Activated T-helper 1 cell treated with anti-CD3 and anti-CD28 coated beads, Interleukin-12 subunit alpha, Interleukin-12 subunit beta, Interleukin-2, Interleukin-4 antibody, amounts not matched to agents 30 ng/mL and 10 ng/mL and 1 ng/mL, durations not matched to agents 14 hours and 24 hours and 36 hours (primary cell): ENCODE measurements around the gene RSRP1. TPM values are rescaled to one million over a fixed set of nuclear protein-coding genes. Genes with fewer than 3 reads are reported as not detected.

Source experiments
- DNase-seq: peaks from one replicate; pipeline ENCODE4 v3.0.0; 2021; ENCODE audit warnings: low spot score
- H3K27ac Mint-ChIP-seq: one replicate; pipeline ENCODE4 v1.8.0; 2021; ENCODE audit warnings: mild to moderate bottlenecking, mixed read lengths
- H3K27me3 Mint-ChIP-seq: one replicate; pipeline ENCODE4 v1.8.0; 2022; ENCODE audit warnings: mild to moderate bottlenecking, moderate library complexity, mixed read lengths; ENCODE audit not compliant: insufficient read depth
- H3K36me3 Mint-ChIP-seq: one replicate; pipeline ENCODE4 v1.8.0; 2021; ENCODE audit warnings: low read depth, mixed read lengths
- H3K4me1 Mint-ChIP-seq: one replicate; pipeline ENCODE4 v1.8.0; 2021; ENCODE audit warnings: low read depth, mixed read lengths
- H3K4me3 Mint-ChIP-seq: one replicate; pipeline ENCODE4 v1.8.0; 2021; ENCODE audit warnings: mild to moderate bottlenecking, moderate library complexity, mixed read lengths
- H3K9me3 Mint-ChIP-seq: one replicate; pipeline ENCODE4 v1.8.0; 2021; ENCODE audit warnings: mixed read lengths
- intact Hi-C: fragments of 100-400 bp; cut with micrococcal nuclease; formaldehyde crosslinking; loops from one replicate; pipeline ENCODE4 v1.15.1; 2024
- total RNA-seq: library from RNA; stranded (reverse); gene quantifications from 2 replicates; pipeline ENCODE4 v1.2.3, GENCODE V29; 2022

RSRP1 gene
- total RNA-seq, 1 donor from 2014 or later: 123 TPM

GRCh38 chr1:25232027-25232865 is 15.0 kb downstream of the RSRP1 start, which contains the start of gene SYF2:
Gene SYF2, minus strand, starts transcription at chr1:25232502. Its CDS starts 35 bp downstream, at chr1:25232467.
- Mint-ChIP-seq H3K27me3 (no peaks in the 10 kb centered on the region), H3K4me1 (peaks cover 32% of the 10 kb centered on the region), H3K9me3 (no peaks in the 10 kb centered on the region), H3K27ac (no peak within 1 kb of the TSS), H3K36me3 (peaks cover 32% of the 10 kb centered on the region), H3K4me3 (no peak within 1 kb of the TSS)
- intact Hi-C loops: loop anchor here (1.0 to 10.0 kb wide), 7 partner anchors 8 to 817 kb away; partner anchors contain the start of genes CLIC4, NIPAL3 and RSRP1
- DNase-seq: peak; percentile 83

DNA sequence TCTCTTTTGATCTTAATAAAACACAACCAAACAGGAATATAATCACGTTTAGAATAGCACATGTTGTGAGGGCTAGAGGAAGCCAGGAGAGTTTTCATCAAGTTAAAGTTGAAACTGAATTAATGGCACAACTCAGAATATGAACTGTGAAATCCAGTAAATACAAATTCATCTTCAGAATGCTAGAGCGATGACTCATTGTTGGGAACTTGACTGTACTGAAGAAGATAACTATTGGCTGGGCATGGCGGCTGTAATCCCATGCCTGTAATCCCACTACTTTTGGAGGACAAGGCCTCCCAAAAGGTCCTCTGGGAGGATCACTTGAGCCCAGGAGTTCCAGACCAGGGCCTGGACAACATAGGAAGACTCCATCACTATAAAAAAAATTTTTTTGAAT is 23.8 kb downstream of the RSRP1 start:
- Mint-ChIP-seq H3K4me1 (peaks cover 11% of the 10 kb centered on the region), H3K4me3 (no peak overlapping the region), H3K27ac (no peak overlapping the region), H3K36me3 (peaks cover 53% of the 10 kb centered on the region), H3K27me3 (no peaks in the 10 kb centered on the region), H3K9me3 (no peaks in the 10 kb centered on the region)
- no peak for DNase-seq
- intact Hi-C loops: no loop called here

DNA sequence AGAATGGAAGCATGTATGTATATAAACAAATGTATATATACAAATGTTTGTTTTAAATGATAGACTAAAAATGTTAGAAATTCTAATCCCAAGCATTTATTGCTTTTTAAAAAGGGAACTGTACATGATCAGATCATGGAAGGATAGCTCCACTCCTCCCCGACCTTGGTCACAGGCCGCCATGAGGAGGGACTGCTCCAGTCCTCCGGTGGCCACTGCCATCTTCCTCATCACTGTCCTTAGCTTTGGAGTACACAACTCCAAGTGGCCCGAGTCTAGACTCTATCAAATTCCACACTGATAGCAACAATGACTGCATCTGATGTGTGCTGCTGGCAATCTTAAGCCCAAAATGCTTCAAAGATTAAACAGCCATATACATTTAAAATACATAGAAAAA is 24.6 kb downstream of the RSRP1 start:
- intact Hi-C loops: no loop called here
- Mint-ChIP-seq H3K4me3 (no peak overlapping the region), H3K4me1 (peaks cover 5% of the 10 kb centered on the region), H3K27me3 (no peaks in the 10 kb centered on the region), H3K27ac (no peak overlapping the region), H3K9me3 (no peaks in the 10 kb centered on the region), H3K36me3 (peaks cover 47% of the 10 kb centered on the region)
- no peak for DNase-seq

DNA sequence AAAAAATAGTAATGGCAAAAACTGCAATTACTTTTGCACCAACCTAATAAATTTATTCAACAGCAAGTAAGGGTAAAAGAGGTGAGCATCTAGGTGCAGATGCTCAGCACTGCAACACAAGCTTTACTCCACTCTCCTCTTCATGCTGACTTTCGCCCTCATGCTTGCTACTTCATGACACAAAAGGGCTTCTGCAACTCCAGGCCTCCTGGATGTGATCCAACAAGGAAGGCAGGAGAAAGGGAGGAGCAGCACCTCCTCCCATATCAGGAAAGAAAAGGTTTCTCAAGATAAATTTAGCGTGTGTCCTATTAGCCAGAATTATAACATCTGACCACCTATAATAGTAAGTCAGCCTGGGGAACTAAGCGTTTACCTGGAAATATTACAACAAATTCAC is 26.6 kb downstream of the RSRP1 start:
- no peaks in the 10 kb centered on the region for H3K9me3 Mint-ChIP-seq
- H3K4me1 Mint-ChIP-seq: peaks cover 8% of the 10 kb centered on the region
- H3K27me3 Mint-ChIP-seq: no peaks in the 10 kb centered on the region
- H3K27ac Mint-ChIP-seq: no peak overlapping the region
- H3K4me3 Mint-ChIP-seq: no peak overlapping the region
- no peak for DNase-seq
- intact Hi-C loops: no loop called here
- peaks cover 34% of the 10 kb centered on the region for H3K36me3 Mint-ChIP-seq

- peaks cover 30% of the 10 kb centered on the region for H3K36me3 Mint-ChIP-seq
- H3K4me3 Mint-ChIP-seq: no peak overlapping the region
- H3K9me3 Mint-ChIP-seq: no peaks in the 10 kb centered on the region
- DNase-seq: no peak
- no peak overlapping the region for H3K27ac Mint-ChIP-seq
- H3K27me3 Mint-ChIP-seq: no peaks in the 10 kb centered on the region
- peaks cover 8% of the 10 kb centered on the region for H3K4me1 Mint-ChIP-seq
- intact Hi-C loops: no loop called here
Observed at GRCh38 chr1:25219661-25220251, 27.5 kb downstream of the RSRP1 start.

GRCh38 chr1:25217598-25218232 is 29.5 kb downstream of the RSRP1 start:
- no peak overlapping the region for H3K27ac Mint-ChIP-seq
- H3K4me3 Mint-ChIP-seq: no peak overlapping the region
- intact Hi-C loops: no loop called here
- H3K27me3 Mint-ChIP-seq: no peaks in the 10 kb centered on the region
- DNase-seq: no peak
- H3K36me3 Mint-ChIP-seq: peaks cover 20% of the 10 kb centered on the region
- peaks cover 4% of the 10 kb centered on the region for H3K4me1 Mint-ChIP-seq
- H3K9me3 Mint-ChIP-seq: no peaks in the 10 kb centered on the region

DNA sequence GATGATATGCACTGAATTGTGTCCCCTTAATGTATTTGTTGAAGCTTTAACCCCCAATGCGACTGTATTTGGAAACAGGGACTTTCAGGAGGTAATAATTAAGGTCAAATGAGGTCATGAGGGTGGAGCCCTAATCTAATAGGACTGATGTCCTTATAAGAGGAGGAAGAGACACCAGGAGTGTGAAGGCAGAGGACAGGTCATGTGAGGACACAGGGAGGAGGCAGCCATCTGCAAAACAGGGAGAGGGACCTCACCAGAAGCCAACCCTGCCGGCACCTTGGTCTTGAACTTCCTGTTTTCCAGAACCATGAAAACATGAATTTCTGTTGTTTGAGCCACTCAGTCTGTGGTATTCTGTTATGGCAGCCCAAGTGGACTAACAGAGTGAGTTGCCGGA is 30.2 kb downstream of the RSRP1 start:
- DNase-seq: no peak
- Mint-ChIP-seq H3K9me3 (no peaks in the 10 kb centered on the region), H3K27me3 (no peaks in the 10 kb centered on the region), H3K36me3 (peaks cover 15% of the 10 kb centered on the region), H3K4me1 (peaks cover 4% of the 10 kb centered on the region), H3K27ac (no peak overlapping the region), H3K4me3 (no peak overlapping the region)
- intact Hi-C loops: no loop called here

DNA sequence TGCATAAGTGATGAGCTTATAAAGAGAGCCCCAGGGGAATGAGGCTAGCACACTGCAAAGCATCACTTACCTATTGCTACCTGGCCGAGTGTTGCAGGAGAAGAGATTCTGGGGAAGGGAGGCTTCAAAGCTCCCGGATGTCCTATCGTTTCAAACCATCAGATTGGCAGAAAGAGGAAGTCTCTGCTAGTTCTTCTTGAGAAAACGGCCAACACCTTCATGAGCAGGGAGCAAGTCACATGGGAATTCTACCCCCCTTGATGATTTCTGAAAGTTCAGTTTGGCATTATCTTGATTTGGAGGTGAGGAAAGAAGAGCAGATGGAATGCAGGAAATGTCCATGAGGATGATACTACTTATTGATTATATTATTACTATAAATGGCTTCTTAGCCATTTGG is 31.1 kb downstream of the RSRP1 start:
- H3K27me3 Mint-ChIP-seq: no peaks in the 10 kb centered on the region
- DNase-seq: no peak
- peaks cover 4% of the 10 kb centered on the region for H3K4me1 Mint-ChIP-seq
- no peak overlapping the region for H3K27ac Mint-ChIP-seq
- H3K36me3 Mint-ChIP-seq: peaks cover 10% of the 10 kb centered on the region
- intact Hi-C loops: no loop called here
- H3K9me3 Mint-ChIP-seq: no peaks in the 10 kb centered on the region
- H3K4me3 Mint-ChIP-seq: no peak overlapping the region

DNA sequence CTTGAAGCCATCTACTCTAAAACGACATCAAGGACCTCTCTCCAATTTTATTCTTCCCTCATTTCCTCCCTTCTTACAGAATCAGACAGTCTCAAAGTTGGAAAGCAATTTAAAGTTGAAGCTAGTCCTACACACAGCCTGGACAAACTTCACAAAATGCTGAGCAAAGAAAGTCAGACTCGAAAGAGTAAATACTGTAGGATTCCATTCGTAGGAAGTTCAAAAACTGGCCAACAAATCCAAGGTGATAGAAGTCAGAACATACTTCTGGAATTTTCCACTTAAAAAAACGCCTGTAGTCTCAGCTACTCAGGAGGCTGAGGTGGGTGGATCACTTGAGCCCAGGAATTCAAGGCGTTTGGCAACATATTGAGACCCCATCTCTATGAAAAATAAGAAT is 34.5 kb downstream of the RSRP1 start:
- Mint-ChIP-seq H3K9me3 (no peaks in the 10 kb centered on the region), H3K4me3 (no peak overlapping the region), H3K36me3 (no peaks in the 10 kb centered on the region), H3K27ac (no peak overlapping the region), H3K4me1 (peaks cover 4% of the 10 kb centered on the region), H3K27me3 (peaks cover 9% of the 10 kb centered on the region)
- intact Hi-C loops: no loop called here
- no peak for DNase-seq

DNA sequence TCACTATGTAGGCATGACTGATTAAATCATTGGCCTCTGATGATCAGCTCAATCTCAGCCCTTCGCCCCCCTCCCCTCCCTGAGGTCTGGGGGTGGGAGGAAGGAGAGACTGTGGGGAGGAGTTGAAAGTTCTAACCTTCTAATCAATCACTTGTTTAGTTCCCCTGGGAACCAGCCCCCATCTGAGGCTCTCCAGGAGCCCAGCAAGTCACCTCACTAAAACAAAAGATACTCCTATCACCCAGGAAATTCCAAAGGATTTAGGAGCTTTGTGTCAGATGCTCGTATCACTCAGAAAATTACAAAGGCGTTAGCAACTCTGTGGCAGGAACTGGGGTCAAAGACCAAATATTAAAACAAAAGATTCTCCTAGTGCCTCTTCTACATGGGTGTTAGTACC is 36.5 kb downstream of the RSRP1 start:
- peaks cover 19% of the 10 kb centered on the region for H3K27me3 Mint-ChIP-seq
- H3K36me3 Mint-ChIP-seq: no peaks in the 10 kb centered on the region
- intact Hi-C loops: no loop called here
- no peaks in the 10 kb centered on the region for H3K4me1 Mint-ChIP-seq
- no peak for DNase-seq
- no peak overlapping the region for H3K4me3 Mint-ChIP-seq
- H3K9me3 Mint-ChIP-seq: no peaks in the 10 kb centered on the region
- no peak overlapping the region for H3K27ac Mint-ChIP-seq

DNA sequence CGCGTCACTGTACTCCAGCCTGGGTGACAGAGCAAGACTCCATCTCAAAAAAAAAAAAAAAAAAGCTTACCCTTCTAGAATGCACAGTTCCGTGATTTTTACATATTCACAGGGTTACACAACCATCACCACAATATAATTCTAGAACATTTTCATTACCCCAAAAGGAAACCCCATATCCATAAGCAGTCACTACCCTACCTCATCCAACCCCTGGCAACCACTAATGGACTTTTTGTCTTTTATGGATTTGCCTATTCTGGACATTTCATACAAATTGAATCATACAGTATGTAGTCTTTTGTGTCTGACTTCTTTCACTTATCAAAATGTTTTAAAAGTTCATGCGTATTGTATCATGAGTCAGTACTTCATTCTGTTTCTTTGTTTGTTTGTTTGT is 37.7 kb downstream of the RSRP1 start:
- intact Hi-C loops: loop anchor here (5.0 kb wide), 2 partner anchors 282 to 522 kb away; no protein-coding TSS in a partner anchor

GRCh38 chr1:25208561-25209222 is 38.6 kb downstream of the RSRP1 start:
- no peaks in the 10 kb centered on the region for H3K4me1 Mint-ChIP-seq
- DNase-seq: no peak
- H3K9me3 Mint-ChIP-seq: no peaks in the 10 kb centered on the region
- H3K27me3 Mint-ChIP-seq: peaks cover 28% of the 10 kb centered on the region
- H3K27ac Mint-ChIP-seq: no peak overlapping the region
- intact Hi-C loops: loop anchor here (5.0 kb wide), 2 partner anchors 281 to 521 kb away; no protein-coding TSS in a partner anchor
- H3K4me3 Mint-ChIP-seq: no peak overlapping the region
- H3K36me3 Mint-ChIP-seq: no peaks in the 10 kb centered on the region

More for the DNA sequence above, 37.7 kb downstream of the RSRP1 start:
- Mint-ChIP-seq H3K36me3 (no peaks in the 10 kb centered on the region), H3K9me3 (no peaks in the 10 kb centered on the region), H3K27ac (no peak overlapping the region), H3K4me3 (no peak overlapping the region), H3K27me3 (peaks cover 24% of the 10 kb centered on the region), H3K4me1 (no peaks in the 10 kb centered on the region)
- DNase-seq: no peak
